ENCODE results near the gene DOCK1.

Gene DOCK1

DNA sequence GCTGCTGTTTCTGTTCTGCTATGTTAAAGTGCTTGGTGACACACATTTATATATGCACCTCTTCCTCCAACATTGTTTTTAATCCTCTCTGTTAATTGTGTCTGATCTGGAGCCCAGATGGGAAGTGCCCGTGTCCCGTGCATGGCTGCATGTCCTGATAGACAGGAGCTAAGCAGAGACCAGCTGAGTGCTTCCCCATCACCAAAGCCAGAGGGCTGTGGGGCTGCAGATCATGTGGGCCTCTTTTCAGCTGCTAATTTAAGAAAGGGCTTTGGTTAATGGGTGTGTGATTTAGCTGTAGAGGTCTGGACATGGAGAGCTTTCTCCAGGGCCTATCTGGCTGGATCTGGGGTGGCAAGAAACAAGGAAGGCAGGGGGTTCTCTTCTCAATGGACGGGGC, 547.3 kb downstream of the DOCK1 start:
- Mint-ChIP-seq H3K27me3 (no peaks in the 10 kb centered on the region), H3K4me3 (no peak overlapping the region), H3K27ac (no peak overlapping the region), H3K4me1 (no peaks in the 10 kb centered on the region), H3K9me3 (no peaks in the 10 kb centered on the region), H3K36me3 (no peaks in the 10 kb centered on the region)
- CTCF ChIA-PET: no interaction called here
- DNase-seq: no peak

DNA sequence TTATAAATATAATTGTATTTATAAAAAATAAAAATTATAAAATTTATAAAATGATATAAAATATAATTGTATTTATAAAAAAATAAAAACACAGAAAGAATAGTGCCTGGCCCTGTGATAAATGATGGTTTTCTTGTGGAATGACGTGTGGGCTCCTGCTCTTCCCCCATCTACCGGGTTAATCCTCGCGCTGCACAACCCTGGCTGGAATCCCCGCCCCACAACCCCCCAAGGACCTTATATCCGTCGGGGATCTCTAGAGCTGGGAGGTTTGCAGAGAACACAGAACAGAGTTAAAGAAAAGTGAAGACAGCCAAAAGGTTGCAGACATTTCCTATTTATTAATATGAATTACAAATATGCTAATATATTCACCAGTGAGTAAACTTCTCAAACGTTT, 548.5 kb downstream of the DOCK1 start:
- no peak overlapping the region for H3K27ac Mint-ChIP-seq
- no peaks in the 10 kb centered on the region for H3K36me3 Mint-ChIP-seq
- no peak for DNase-seq
- no peak overlapping the region for H3K4me3 Mint-ChIP-seq
- CTCF ChIA-PET: no interaction called here
- no peaks in the 10 kb centered on the region for H3K4me1 Mint-ChIP-seq
- no peaks in the 10 kb centered on the region for H3K9me3 Mint-ChIP-seq
- no peaks in the 10 kb centered on the region for H3K27me3 Mint-ChIP-seq

DNA sequence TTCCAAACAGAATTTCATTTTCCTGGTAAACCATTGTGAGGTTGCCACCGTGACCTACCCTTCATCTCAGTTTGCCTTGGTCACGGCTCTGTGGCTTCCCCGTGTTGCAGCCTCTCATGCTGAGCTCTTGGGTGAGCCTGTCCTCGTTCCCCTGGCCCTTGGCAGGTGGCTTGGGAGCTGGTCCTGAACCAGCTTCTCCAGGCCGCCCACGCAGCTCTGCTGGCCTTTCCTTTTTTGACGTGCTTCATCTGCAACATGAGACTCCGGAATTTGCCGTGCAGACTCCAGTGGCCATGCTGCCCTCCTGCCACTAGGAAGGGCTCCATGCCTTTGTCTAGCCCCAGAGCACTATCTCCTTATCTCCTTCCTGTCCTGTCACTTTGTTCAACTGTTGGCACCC, 550.9 kb downstream of the DOCK1 start:
- CTCF ChIA-PET: no interaction called here
- H3K9me3 Mint-ChIP-seq: no peaks in the 10 kb centered on the region
- no peak overlapping the region for H3K27ac Mint-ChIP-seq
- no peaks in the 10 kb centered on the region for H3K27me3 Mint-ChIP-seq
- DNase-seq: no peak
- no peaks in the 10 kb centered on the region for H3K4me1 Mint-ChIP-seq
- no peak overlapping the region for H3K4me3 Mint-ChIP-seq
- no peaks in the 10 kb centered on the region for H3K36me3 Mint-ChIP-seq

DNA sequence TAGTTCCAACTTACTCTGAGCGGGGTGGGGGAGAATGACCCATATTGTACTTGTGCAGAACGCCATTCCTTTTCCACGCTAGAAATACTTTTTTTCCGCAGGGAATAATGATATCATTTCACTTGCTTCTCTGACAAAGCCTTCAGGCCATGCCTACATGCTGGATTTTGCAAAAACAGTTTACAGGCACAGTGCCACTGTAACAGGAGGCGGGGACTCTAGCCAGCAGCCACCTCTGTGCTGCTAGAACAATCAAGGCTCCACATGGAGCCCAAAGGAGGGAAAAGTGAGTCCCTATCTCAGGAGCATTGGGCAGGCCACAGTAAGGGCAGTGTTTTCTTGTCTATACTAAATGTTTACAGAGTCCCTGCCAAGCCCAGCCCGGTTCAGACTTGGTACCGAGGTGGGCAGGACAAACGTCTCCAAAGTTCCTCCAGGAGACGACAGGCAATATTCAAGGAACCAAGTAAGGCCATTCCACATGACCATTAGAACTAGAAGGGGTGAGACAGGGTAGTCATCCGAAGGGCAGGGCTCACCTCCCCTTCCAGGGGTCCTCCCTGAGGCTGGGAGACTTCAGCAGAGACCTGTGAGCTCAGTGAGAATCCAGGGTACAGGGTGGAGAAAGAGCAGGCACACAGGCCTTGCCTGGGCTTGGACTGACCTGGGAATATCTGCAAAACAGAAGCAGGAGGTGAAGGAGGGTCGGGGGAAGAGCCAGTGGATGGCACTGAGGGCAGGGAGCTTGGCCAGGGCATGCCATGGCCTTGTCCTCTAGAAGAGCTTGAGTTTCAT, 553.0 kb downstream of the DOCK1 start:
- H3K27ac Mint-ChIP-seq: no peak overlapping the region
- no peak for DNase-seq
- H3K4me3 Mint-ChIP-seq: no peak overlapping the region
- no peaks in the 10 kb centered on the region for H3K4me1 Mint-ChIP-seq
- no peaks in the 10 kb centered on the region for H3K9me3 Mint-ChIP-seq
- no peaks in the 10 kb centered on the region for H3K36me3 Mint-ChIP-seq
- no peaks in the 10 kb centered on the region for H3K27me3 Mint-ChIP-seq
- CTCF ChIA-PET: no interaction called here

DNA sequence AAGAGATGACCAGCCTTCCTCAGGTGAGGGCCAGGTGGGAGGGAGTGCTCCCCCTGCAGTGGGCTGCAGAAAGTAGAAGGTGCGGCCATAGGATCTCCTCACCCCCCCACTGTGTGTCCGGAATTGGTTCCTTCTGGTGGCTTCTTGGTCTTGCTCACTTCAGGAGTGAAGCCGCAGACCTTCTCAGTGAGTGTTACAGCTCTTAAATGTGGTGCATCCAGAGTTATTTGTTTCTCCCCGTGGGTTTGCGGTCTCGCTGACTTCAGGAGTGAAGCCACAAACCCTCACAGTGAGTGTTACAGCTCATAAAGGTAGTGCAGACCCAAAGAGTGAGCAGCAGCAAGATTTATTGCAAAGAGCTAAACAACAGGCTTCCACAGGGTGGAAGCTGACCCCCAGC, 553.6 kb downstream of the DOCK1 start:
- Mint-ChIP-seq H3K27me3 (no peaks in the 10 kb centered on the region), H3K4me3 (no peak overlapping the region), H3K36me3 (no peaks in the 10 kb centered on the region), H3K4me1 (no peaks in the 10 kb centered on the region), H3K27ac (no peak overlapping the region), H3K9me3 (no peaks in the 10 kb centered on the region)
- CTCF ChIA-PET: no interaction called here
- DNase-seq: no peak

DNA sequence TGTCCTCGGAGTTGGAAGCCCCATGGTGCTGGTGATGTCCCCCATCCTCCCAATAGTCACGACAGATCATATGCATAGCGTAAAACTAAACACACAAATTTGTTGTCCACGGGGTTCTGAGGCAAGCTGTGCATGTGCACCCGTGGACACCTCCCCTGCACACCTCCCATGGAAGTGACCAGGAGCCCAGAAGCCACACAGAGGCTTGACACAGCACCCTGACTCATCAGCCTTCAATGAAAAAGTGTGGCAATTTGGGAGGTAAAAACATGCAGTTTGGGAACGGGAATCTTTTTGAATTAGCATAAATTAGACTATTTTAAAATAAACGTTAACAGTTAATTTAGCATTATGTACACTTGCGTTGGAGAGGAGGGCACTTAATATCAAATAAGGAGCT, 554.7 kb downstream of the DOCK1 start:
- DNase-seq: no peak
- no peaks in the 10 kb centered on the region for H3K27me3 Mint-ChIP-seq
- H3K9me3 Mint-ChIP-seq: no peaks in the 10 kb centered on the region
- no peak overlapping the region for H3K4me3 Mint-ChIP-seq
- CTCF ChIA-PET: no interaction called here
- H3K27ac Mint-ChIP-seq: no peak overlapping the region
- no peaks in the 10 kb centered on the region for H3K4me1 Mint-ChIP-seq
- no peaks in the 10 kb centered on the region for H3K36me3 Mint-ChIP-seq

DNA sequence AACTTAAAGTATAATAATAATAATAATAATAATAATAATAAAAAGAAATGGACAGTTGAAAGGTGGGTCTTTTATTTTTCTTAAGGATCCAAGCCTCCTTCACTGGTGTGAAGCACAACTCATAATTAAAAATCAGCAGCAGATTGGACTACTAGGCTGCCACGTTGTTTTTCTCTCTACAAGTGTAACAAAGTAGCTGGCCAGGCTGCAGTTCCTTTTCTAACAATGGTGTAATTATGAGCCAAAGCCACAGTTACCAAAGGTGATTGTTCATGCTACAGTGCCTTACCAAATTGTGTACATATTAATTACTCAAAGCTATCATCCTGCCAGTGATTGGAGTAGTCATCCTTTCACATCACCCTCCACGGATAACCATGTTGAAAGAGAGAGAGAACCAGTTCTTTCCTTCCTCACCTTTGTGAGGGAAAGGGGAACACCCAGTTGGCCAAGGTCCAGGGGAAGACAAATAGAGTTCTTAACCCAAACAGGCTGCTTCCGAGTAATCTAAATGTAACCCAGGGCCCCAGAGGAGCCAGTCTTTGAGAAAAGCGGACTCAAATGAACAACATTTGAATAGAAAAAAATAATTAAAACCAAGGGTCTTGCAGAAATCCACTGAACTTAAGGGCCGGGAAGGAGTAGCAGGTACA, 557.5 kb downstream of the DOCK1 start:
- Mint-ChIP-seq H3K9me3 (no peaks in the 10 kb centered on the region), H3K36me3 (no peaks in the 10 kb centered on the region), H3K4me1 (no peaks in the 10 kb centered on the region), H3K27me3 (no peaks in the 10 kb centered on the region), H3K4me3 (no peak overlapping the region), H3K27ac (no peak overlapping the region)
- no peak for DNase-seq
- CTCF ChIA-PET: no interaction called here

DNA sequence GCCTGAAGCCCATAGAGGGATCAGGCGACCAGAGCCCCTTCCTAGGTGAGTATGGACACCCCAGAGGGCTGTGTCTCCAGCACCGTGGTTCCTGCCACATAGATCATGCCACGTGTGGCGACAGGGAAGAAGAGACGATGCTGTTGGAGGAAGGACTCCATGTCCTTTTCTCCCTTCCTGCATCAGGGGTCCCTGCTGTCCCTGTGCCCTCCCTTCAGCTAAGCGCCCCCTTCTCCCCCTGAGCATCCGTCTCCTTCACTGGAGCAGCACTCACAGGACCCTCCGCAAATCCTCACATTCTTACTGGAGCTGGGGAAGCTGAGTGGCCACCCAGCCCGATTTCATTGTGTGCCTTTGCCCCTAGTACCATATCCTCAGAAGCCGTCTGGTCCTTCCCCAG, 558.3 kb downstream of the DOCK1 start:
- H3K4me3 Mint-ChIP-seq: no peak overlapping the region
- no peaks in the 10 kb centered on the region for H3K9me3 Mint-ChIP-seq
- no peaks in the 10 kb centered on the region for H3K4me1 Mint-ChIP-seq
- CTCF ChIA-PET: no interaction called here
- no peak for DNase-seq
- no peaks in the 10 kb centered on the region for H3K36me3 Mint-ChIP-seq
- H3K27ac Mint-ChIP-seq: no peak overlapping the region
- H3K27me3 Mint-ChIP-seq: no peaks in the 10 kb centered on the region

DNA sequence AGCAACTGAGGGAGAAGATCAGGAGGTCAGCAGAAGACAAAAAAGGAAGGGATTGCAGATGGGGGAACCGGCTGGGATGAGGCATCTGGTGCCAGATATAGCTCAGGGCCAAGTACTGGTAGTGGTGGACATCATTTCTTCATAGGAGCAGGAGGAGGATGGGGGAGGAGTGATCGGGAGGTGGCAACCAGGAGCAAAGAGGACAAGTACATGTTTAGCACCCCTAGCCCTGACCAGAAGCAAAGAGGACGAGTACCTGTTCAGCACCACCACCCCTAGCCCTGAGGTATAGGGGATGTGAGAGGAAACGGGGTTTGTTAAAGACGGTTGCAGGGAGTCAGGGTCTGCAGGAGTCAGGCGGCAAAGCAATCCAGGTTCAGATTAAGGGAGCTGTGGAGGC, 559.3 kb downstream of the DOCK1 start:
- H3K4me3 Mint-ChIP-seq: no peak overlapping the region

DNA sequence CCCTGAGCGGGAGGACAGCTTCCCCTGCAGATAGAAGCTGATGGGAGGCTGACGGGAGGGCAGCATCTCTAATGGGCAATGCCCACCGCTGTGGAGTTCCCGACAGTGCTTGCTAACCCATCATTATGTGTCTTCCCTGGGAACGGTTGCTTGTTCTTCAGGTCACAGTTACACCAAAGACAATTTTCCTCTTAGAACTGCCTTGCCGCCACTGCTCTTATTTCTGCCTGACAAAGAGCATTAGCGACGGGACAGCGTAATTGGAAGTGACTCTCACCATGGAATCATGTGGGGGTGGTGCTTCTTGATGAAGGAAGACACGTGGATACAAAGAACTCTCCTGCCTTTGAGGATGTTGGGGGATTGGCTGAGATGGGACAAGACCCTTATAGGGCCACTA, 562.6 kb downstream of the DOCK1 start:
- CTCF ChIA-PET: no interaction called here
- no peak overlapping the region for H3K4me3 Mint-ChIP-seq
- no peak for DNase-seq
- H3K9me3 Mint-ChIP-seq: no peaks in the 10 kb centered on the region
- no peaks in the 10 kb centered on the region for H3K4me1 Mint-ChIP-seq
- H3K36me3 Mint-ChIP-seq: no peaks in the 10 kb centered on the region
- no peaks in the 10 kb centered on the region for H3K27me3 Mint-ChIP-seq
- H3K27ac Mint-ChIP-seq: no peak overlapping the region

More for the DNA sequence above, 559.3 kb downstream of the DOCK1 start:
- Mint-ChIP-seq H3K9me3 (no peaks in the 10 kb centered on the region), H3K27me3 (no peaks in the 10 kb centered on the region), H3K36me3 (no peaks in the 10 kb centered on the region), H3K4me1 (no peaks in the 10 kb centered on the region), H3K27ac (no peak overlapping the region)
- DNase-seq: no peak
- CTCF ChIA-PET: no interaction called here

DNA sequence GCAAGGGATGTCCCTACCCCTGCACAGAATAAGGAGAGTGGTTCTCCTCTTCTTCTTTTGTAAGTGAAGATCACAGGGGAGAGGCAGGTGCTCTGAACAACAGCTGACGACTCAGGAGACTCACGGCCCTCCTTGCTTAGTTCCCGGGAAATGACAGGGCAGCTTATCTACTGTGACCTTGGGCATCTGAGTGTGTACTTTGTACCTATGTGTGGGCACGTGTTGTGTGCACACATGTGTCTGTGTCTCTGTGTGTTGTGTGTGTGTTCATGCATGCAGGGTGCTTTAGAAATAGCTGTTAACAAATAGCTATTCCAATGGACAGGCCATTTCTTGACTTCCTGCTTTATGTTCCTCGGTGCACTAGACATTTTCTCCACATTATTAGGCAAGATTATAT, 563.4 kb downstream of the DOCK1 start:
- Mint-ChIP-seq H3K36me3 (no peaks in the 10 kb centered on the region), H3K27ac (no peak overlapping the region), H3K4me1 (no peaks in the 10 kb centered on the region), H3K9me3 (no peaks in the 10 kb centered on the region), H3K27me3 (no peaks in the 10 kb centered on the region), H3K4me3 (no peak overlapping the region)
- CTCF ChIA-PET: interaction anchor here (0.5 kb wide), 1 partner anchor 701 kb away, joined by 3 read pairs; no protein-coding TSS in a partner anchor
- DNase-seq: no peak

DNA sequence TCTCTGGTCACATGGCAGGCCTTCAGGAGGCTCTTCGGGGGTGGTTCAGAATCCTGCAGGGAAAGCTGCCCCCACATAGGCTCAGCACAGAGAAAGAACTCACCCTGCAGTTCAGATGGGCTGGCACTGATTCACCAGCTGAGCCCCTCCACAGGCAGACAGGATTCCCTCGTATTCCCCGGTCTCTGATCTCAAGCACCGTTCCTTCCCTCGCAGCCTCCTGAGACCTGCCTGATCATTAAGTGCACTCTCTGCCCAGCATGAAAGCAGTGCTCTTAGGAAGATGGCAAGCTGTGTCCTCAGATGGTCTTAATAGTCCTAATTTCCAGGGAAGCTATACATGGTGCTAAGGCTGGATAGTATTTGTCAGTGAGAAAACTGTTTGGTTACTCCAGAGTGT, 565.7 kb downstream of the DOCK1 start:
- Mint-ChIP-seq H3K27ac (no peak overlapping the region), H3K36me3 (no peaks in the 10 kb centered on the region), H3K27me3 (no peaks in the 10 kb centered on the region), H3K4me3 (no peak overlapping the region), H3K4me1 (no peaks in the 10 kb centered on the region), H3K9me3 (no peaks in the 10 kb centered on the region)
- DNase-seq: no peak
- CTCF ChIA-PET: no interaction called here

DNA sequence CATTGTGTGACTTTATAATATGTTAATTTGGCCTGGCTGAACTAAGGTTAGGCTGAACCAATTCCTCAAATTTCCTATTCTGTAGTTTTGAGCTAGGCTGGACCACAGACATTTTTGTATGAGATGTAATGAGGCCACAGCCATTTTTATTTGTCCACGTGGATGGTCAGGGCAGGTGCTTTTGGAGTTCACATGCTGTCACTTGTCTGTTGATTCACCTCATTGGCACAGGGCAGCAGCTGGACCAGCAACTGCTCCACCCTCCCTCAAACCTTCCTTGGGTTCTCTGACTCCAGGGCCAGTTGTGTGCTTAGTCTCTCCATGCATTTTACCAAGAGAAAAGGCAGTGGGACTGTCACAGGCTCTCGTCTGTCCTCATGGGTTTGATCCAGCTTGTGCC, 567.7 kb downstream of the DOCK1 start:
- H3K4me1 Mint-ChIP-seq: no peaks in the 10 kb centered on the region
- no peak overlapping the region for H3K4me3 Mint-ChIP-seq
- H3K9me3 Mint-ChIP-seq: no peaks in the 10 kb centered on the region
- CTCF ChIA-PET: no interaction called here
- no peaks in the 10 kb centered on the region for H3K36me3 Mint-ChIP-seq
- no peaks in the 10 kb centered on the region for H3K27me3 Mint-ChIP-seq
- no peak for DNase-seq
- H3K27ac Mint-ChIP-seq: no peak overlapping the region

DNA sequence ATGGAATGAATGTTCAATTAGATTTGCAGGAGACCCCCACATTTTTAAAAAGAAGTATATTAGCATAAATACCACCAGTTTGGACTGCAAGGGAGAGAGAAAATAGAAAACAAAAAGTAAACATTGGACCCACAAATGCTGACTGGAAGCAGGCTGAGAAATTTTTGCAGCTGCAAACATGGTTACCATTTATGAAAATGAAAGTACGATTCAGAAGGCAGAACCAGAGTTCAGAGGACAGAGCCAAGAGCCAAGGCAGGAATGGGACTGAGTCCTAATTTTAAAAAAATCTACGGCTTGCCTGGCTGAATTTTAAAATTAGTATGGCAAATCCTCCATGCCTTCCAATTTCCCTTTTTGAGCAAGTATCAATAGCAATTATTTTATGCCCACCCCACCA, 569.3 kb downstream of the DOCK1 start:
- CTCF ChIA-PET: no interaction called here
- H3K4me3 Mint-ChIP-seq: no peak overlapping the region
- no peaks in the 10 kb centered on the region for H3K27me3 Mint-ChIP-seq
- H3K9me3 Mint-ChIP-seq: no peaks in the 10 kb centered on the region
- H3K4me1 Mint-ChIP-seq: no peaks in the 10 kb centered on the region
- no peaks in the 10 kb centered on the region for H3K36me3 Mint-ChIP-seq
- no peak overlapping the region for H3K27ac Mint-ChIP-seq
- no peak for DNase-seq

DNA sequence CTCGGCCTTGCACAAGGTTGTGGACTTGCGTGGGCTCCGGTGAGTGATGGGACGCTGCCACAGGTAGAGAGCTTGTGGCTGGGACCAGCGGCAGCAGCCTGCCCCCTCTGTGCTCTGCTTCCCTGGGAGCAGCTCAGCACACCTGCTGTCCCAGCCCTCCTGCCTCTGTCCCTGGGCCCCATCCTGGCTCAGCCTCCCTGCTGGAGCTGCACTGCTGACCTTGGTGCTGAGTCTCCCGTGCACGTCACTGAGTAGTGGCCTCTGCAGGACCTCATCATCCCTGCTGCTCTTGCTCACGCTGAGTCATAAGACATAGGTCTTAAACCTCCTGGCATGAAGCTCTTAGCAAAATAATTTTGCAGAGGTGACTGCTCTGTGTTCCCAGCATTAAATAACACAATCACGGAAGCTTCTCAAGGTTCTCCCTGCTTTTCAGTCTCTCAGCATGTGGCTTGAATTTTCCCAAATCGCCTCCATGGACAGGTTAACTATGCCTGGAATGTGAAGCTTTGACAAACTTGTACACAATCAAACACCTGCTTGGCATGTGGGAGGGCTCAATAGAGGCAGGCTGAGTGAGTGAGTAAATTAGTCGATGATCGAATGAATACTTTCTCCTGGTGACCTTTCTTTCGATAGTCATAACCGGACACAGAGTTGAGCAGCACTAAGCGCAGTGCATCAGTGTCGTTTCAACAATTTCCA, 580.1 kb downstream of the DOCK1 start:
- H3K27me3 Mint-ChIP-seq: no peaks in the 10 kb centered on the region
- H3K4me3 Mint-ChIP-seq: no peak overlapping the region
- CTCF ChIA-PET: no interaction called here
- no peaks in the 10 kb centered on the region for H3K4me1 Mint-ChIP-seq
- H3K36me3 Mint-ChIP-seq: no peaks in the 10 kb centered on the region
- H3K27ac Mint-ChIP-seq: no peak overlapping the region
- no peak for DNase-seq
- no peaks in the 10 kb centered on the region for H3K9me3 Mint-ChIP-seq
